CD4-positive, alpha-beta T cell treated with Interleukin-10 for 1 hour (primary cell): ENCODE data around the gene SLIT3.

Experiments
- DNase-seq: peaks from one replicate; pipeline ENCODE4 v3.0.0-alpha.2; 2020

The SLIT3 gene

GRCh38 chr5:169015991-169016390 lies 284.9 kb downstream of the SLIT3 start:
- no peak for DNase-seq

- no peak for DNase-seq
Measured at GRCh38 chr5:169013846-169014245, 287.1 kb downstream of the SLIT3 start.

GRCh38 chr5:169013208-169013728 lies 287.7 kb downstream of the SLIT3 start:
- no peak for DNase-seq

GRCh38 chr5:169012450-169012849 lies 288.5 kb downstream of the SLIT3 start:
- no peak for DNase-seq

- no peak for DNase-seq
Measured at GRCh38 chr5:169011451-169011850, 289.5 kb downstream of the SLIT3 start.

- DNase-seq, result no peak
Measured at GRCh38 chr5:169011009-169011408, 289.9 kb downstream of the SLIT3 start.

- DNase-seq, result no peak
Measured at GRCh38 chr5:169009123-169009522, 291.8 kb downstream of the SLIT3 start.

- no peak for DNase-seq
Measured at GRCh38 chr5:169006842-169007790, 293.8 kb downstream of the SLIT3 start.

GRCh38 chr5:169004551-169004950 lies 296.4 kb downstream of the SLIT3 start:
- DNase-seq, result no peak

- no peak for DNase-seq
Measured at GRCh38 chr5:169003721-169004541, 297.0 kb downstream of the SLIT3 start.

- DNase-seq, result no peak
Measured at GRCh38 chr5:169002953-169003555, 297.9 kb downstream of the SLIT3 start.

GRCh38 chr5:169001394-169001793 lies 299.5 kb downstream of the SLIT3 start:
- no peak for DNase-seq

- DNase-seq, result no peak
Measured at GRCh38 chr5:168995024-168995423, 305.9 kb downstream of the SLIT3 start.

- no peak for DNase-seq
Measured at GRCh38 chr5:168992687-168993086, 308.3 kb downstream of the SLIT3 start.

GRCh38 chr5:168992016-168992415 lies 308.9 kb downstream of the SLIT3 start:
- no peak for DNase-seq

GRCh38 chr5:168991311-168991710 lies 309.6 kb downstream of the SLIT3 start:
- DNase-seq, result no peak

GRCh38 chr5:168990679-168991078 lies 310.3 kb downstream of the SLIT3 start:
- no peak for DNase-seq

- DNase-seq, result no peak
Measured at GRCh38 chr5:168989731-168990505, 311.0 kb downstream of the SLIT3 start.

GRCh38 chr5:168988699-168989098 lies 312.2 kb downstream of the SLIT3 start:
- no peak for DNase-seq

- DNase-seq, result peak; percentile 48
Measured at GRCh38 chr5:168987543-168988300, 313.2 kb downstream of the SLIT3 start.

GRCh38 chr5:168985454-168985853 lies 315.5 kb downstream of the SLIT3 start:
- no peak for DNase-seq
